ENCODE measurements around the gene SRSF9.
"Not testable (repeated sequence)": the region's sequence is repeated elsewhere in the genome, so short reads cannot be mapped to it uniquely, and the experiment has no call there.

Gene SRSF9

DNA sequence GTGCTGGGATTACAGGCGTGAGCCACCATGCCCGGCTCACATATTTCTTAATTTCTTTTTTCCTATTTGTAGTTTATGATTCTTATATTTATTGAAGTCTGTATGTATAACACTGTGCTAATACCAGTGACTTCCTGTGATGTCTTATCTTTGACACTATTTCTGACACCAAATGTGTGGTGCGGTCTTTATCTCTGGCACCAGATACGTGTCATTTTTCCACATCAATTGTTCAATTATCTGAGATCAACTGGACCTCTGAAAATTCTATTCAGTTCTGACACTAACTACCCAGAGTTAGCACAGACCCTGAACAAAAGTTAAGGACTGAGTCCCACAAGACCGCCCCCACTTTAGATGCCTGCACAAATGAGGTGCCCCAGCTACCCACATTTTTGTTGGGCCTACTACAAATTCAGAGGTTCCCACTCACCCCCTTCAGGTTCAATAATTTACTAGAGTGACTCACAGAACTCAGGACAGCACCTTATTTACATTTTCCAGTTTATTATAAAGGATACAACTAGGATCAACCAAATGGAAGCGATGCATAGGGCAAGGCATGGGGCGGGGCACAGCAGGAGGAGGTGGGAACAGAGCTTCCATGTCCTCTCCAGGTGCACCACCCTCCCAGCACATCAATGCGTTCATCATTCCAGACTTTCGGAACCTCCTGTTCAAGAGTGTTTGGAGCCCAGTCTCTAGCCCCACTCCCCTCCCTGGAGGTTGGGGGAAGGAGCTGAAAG is 11.6 kb upstream of the SRSF9 start:
- DNase-seq (ENCODE audit: low read depth): no peak

DNA sequence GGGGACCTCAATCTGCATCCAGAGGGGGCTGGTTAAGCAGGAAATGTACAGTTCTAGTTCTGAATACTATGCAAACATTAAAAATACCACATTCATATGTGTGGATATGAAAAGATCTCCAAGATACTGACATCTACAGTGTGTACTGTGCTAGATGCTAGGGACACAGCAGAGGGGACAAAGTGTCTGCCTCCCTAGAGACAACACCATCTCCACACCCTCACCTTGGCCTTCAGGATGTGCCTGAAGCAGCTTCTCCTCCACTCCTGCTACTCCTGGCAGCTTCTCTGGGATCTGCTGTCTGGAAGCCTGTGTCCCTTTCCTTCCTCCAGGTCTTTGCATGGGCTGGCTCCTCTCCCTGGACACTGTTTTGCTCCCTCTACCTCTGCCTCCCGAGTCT is 10.7 kb upstream of the SRSF9 start:
- DNase-seq (ENCODE audit: low read depth): no peak

DNA sequence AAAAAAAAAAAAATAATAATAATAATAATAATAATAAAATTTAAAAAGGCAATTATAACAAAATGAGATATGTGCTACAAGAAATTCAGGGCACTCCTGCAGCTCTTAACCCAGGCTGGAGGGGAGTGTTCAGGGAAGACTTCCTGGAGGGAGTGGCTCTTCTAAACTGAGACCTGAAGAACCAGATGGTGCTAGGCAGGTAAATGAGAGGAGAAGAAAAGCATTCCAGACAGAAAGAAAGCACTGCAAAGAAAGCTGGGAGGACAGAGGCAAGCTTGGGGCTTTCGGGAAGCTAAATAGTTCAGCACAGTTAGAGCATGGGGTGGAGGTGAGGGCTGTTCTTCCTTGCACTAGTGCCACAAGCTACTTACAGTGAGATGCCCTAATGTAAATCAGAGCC is 9.9 kb upstream of the SRSF9 start:
- no peak for DNase-seq (ENCODE audit: low read depth)

DNA sequence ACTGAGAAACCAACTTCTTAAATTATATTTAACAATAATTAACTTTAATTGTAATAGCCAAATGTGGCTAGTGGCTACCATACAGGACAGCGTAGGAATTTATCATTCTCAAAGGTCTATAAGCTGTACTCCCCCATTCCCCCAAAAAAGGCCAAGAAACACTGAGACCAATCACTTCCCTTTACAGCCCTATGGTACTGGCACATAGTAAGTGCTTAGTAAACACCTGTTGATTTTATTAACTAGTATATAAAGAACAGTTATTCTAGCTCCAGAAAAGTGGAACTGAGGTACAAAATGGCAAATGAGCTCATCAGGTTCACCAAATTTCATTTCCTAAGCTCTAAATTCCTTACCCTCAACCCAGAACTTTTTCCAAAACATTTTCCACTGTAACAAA is 6.1 kb upstream of the SRSF9 start:
- no peak for DNase-seq (ENCODE audit: low read depth)

GRCh38 chr12:120474616-120474960 is 5.0 kb upstream of the SRSF9 start:
- DNase-seq (ENCODE audit: low read depth): no peak

DNA sequence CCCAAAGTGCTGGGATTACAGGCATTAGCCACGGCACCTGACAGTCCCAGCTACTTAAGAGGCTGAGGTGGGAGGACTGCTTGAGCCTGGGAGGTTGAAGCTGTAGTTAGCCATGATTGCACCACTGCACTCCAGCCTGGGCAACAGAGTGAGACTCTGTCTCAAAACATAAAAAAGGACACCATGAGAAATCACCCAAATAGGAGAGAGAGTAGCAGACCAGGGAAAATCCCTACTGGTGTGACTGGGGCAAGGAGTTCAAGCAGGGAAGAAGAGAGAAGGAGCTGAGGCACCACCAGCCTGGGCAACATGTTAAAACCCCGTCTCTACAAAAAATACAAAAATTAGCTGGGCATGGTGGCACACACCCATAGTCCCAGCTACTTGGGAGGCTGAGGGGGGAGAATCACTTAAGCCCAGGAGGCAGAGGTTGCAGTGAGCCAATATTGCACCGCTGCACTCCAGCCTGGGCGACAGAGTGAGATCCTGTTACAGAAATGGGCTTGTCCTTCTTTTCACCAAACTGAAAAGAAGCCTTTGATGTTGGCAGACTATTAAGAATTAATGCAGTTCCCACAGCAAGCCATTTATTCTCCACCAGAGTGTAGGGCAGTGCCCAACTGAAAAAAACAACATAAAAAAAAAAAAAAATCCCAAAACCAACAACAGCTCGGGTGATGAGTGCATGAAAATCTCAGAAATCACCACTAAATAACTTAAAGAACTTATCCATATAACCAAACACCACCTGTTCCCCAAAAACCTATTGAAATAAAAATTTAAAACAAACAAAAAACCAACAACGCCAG is 4.5 kb upstream of the SRSF9 start:
- no peak for DNase-seq (ENCODE audit: low read depth)

GRCh38 chr12:120472521-120472920 is 3.0 kb upstream of the SRSF9 start:
- no peak for DNase-seq (ENCODE audit: low read depth)

DNA sequence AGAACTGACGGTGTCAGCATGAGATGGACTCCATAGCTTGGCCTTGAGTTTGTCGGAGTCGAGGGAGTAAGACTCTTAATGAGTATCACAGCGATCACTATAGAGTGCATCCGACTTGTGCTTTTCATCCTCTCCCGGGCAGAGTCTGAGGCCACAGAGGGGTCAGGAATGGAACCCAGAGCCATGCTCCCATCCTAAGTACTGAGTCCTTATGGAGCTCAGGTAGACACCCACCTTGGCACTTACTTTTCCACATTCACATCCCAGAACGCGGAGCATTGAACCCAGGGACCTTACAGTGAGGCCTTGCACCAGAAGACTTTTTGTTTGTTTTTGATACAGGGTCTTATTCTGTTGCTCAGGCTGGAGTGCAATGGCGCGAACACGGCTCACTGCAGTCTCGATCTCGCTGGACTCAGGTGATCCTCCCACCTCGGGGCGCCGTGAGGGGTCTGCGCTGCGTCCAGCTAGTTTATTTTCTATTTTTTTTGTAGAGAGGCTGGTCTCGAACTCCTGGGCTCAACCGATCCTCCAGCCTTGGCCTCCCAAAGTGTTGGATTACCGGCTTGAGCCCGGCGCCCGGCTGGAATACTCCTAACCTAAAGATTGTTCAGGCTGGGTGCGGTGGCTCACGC is 719 bp upstream of the SRSF9 start:
- DNase-seq (ENCODE audit: low read depth): no peak

DNA sequence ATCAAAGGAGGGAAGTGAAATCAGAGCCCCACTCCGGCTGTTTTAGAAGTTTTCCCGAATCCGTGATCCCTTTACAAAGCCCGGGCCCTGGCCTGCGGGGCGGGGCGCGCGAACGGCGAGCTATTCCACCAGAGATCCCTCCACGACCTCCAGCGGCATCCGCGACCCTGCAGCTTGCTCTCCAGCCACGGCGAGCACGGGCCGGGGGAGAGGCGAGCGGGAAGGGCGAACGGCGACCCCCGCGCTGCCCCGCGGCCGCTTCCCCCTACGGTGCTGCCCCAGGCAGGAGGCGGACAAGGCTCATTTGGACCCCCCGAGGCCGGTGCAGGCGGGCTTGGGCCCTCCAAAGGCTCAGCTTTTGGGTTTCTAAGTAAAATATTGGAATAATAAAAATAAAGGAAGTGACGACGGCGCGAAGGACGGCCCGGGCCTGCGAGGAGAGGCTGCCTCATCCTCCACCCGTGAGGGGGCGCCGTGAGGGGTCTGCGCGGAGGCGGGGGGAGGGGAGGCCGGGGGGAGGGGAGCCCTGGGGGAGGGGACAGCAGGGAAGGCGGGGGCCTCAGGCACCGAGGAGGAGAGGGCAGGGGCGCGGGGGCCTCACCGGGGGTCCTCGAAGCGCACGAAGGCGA is 613 bp downstream of the SRSF9 start:
- DNase-seq (ENCODE audit: low read depth): no peak

GRCh38 chr12:120468325-120468820 is 1.2 kb downstream of the SRSF9 start:
- DNase-seq (ENCODE audit: low read depth): no peak

GRCh38 chr12:120467439-120467838 is 2.1 kb downstream of the SRSF9 start:
- DNase-seq (ENCODE audit: low read depth): no peak

DNA sequence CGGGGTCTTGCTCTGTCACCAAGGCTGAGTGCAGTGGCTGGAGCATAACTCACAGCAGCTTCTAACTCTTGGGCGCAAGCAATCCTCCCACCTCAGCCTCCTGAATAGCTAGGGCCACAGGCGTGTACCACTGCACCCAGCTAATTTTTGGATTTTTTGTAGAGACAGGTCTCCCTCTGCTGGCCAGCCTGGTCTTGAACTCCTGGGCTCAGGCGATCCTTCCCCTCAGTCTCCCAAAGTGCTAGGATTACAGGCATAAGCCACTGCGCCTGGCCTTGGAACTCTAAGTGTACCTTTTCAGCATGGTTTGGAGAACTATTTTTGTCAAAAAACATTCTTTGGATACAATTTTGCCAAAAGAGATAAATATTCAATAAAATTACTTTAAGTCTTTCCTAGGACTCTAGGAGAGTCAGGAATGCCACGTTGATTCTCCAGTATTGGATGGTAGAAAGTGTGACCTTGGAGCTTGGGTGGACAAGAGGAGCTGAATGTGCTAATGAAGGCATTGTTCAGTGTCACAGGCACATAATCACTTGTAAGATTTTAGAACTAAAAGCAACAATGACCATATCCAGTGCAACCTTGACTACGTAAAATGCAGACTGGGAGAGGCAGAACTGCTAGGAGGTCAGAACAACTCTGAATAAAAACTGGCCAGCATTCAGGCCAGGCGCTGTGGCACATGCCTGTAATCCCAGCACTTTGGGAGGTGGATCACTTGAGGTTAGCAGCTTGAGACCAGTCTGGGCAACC is 2.8 kb downstream of the SRSF9 start:
- DNase-seq (ENCODE audit: low read depth): no peak

DNA sequence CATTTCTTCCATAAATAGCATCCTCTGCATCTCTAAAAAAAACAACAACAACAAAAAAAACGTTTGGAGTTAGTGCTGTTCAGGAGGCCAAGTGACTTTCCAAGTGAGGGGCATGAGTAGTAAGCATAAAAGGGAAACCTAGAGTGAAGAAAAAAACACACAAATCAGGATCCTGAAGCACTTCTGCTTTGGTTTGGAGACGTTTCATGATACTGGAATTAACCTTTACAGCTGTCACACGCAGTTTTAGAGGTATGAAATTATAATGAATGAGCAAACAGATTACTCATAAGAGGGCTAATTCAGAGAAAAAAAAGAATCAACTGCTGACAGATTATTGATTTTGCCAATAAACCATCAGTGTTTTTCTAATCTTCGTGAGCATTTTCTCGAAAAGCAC is 3.8 kb downstream of the SRSF9 start:
- DNase-seq (ENCODE audit: low read depth): no peak

DNA sequence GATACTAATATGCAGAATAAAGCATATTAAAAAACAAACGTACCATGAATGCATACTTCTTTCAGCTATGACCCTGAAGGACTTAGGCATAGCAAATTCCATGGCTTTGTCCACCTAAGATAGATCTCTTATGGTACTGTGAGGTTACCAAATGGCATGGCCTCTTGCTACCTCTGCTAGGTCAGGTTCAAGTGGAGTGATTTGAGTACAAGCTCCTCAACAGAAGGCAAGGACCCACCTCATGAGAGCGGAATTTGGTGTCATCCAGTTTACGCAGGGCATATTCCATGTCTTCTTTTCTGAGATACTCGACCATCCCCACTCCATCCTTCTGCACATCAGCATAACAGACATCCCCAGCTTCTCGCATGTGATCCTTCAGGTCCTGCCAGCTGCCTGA is 5.8 kb downstream of the SRSF9 start:
- no peak for DNase-seq (ENCODE audit: low read depth)

GRCh38 chr12:120462099-120462640 is 7.4 kb downstream of the SRSF9 start:
- no peak for DNase-seq (ENCODE audit: low read depth)

- no peak for DNase-seq (ENCODE audit: low read depth)
Observed at GRCh38 chr12:120460157-120460556, 9.4 kb downstream of the SRSF9 start.

GRCh38 chr12:120457133-120457532 is 12.4 kb downstream of the SRSF9 start:
- DNase-seq (ENCODE audit: low read depth): no peak

GRCh38 chr12:120455302-120455701 is 14.2 kb downstream of the SRSF9 start:
- no peak for DNase-seq (ENCODE audit: low read depth)

DNA sequence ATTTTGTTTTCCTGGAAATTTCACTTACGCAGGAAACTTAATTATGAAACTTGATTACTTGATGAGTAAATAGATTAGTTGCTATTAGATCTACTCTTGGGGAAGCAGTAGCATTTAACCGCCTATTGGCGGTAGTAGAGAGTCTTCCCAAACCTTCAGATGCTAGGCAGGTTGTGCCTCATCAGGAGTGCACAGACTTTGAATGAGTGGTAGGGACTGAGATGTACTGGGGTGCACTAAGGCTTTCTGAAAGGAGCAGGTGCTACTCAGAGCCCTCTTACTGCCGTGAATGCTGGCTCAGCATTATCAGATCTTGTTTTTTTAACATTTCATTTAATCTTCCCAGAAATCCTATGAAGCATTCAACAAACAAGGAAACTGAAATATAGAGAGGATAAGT is 15.6 kb downstream of the SRSF9 start:
- DNase-seq (ENCODE audit: low read depth): no peak

- DNase-seq (ENCODE audit: low read depth): no peak
Observed at GRCh38 chr12:120453060-120453750, 16.3 kb downstream of the SRSF9 start.

DNA sequence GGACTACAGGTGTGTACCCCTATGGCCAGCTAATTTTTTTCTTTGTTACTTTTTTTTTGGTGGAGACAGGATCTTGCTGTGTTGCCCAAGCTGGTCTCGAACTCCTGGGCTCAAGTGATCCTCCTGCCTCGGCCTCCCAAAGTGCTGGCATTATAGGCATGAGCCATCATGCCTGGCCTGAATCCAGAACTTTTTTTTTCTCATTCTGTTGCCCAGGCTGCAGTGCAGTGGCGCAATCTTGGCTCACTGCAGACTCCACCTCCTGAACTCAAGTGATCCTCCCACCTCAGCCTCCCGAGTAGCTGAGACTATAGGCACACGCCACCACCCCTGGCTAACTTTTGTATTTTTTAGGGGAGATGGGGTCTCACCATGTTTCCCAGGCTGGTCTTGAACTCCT is 17.0 kb downstream of the SRSF9 start:
- DNase-seq (ENCODE audit: low read depth): not testable (repeated sequence)

Data from fibroblast of the conjunctiva (primary cell).